Dermis lymphatic vessel endothelial cell (primary cell): ENCODE measurements around the gene SYNCRIP. TPM values are rescaled to one million over a fixed set of nuclear protein-coding genes. Genes with fewer than 3 reads are reported as not detected.

ENCODE experiments used
- total RNA-seq: library from RNA; depleted of rRNA; stranded (reverse); fragments of >200 nt; gene quantifications from 2 replicates; pipeline ENCODE4 v1.2.1, GENCODE V29; 2014

Gene SYNCRIP
- 56.6 and 77.6 TPM in 2 replicates for total RNA-seq

GRCh38 chr6:85642774-85643536 lies at the start of gene SYNCRIP:
TSS of gene SYNCRIP (minus strand) at chr6:85642886. CDS start at chr6:85641439, 1,447 bp downstream.

DNA sequence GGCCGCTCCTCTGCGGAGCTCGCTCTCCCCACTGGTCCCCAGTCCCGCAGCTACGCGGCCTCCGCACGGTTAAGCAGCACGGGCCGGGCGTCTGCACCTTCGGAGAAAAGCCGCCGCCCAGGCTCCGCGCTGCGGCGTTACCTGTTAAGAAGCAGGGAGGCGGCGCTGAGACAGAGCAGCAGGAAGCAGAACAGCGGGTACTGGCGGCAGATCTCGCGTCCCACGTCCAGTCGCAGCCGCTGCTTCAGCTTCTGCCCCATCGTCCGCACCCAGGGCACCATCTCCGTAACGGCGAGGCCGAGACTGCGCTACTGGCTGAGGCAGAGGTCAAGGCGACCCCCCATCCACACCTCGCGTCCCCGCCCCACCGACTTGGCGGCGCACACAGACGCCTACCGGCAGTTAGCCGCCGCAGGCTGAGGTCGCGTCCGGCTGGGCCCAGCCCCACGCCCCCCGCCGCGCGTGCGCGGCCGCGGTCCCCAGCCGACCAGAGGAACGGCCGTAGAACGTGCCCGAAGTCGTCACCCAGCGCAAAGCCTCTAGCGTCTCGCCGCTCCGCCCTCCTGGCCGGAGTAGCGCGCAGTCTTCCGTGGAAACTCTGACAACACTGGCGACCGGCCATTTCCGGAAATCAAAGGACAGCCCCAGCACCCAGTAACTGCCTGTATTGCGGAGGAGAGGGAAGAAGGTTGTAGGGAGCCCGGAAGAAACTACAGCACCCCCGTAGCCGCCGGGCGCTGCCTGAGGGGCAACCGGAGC lies 49.1 kb downstream of the SYNCRIP start, which contains the start of gene SNX14:
SNX14 (minus strand) TSS at position 421 of the 759 bp plus-strand sequence; CDS start at position 281, 140 bp downstream.

Other genes starting within 250 kb of the SYNCRIP start
- 72.6 and 114 TPM in 2 replicates for gene NT5E, start 192.8 kb downstream of the SYNCRIP start, total RNA-seq
- gene SNX14, start 49.0 kb downstream of the SYNCRIP start, total RNA-seq: 136 and 148 TPM in 2 replicates